Activated gamma-delta T cell treated with anti-CD3 and anti-CD28 coated beads, Interleukin-2, amount 50 U/mL, for 16 hours (primary cell): Measurements from ENCODE around the gene KIF1B.
"Not testable (repeated sequence)": the region's sequence is repeated elsewhere in the genome, so short reads cannot be mapped to it uniquely, and the experiment has no call there.

Source experiments
- DNase-seq: peaks from one replicate; pipeline ENCODE4 v3.0.0-alpha.2; 2020; ENCODE audit warnings: low read depth

The KIF1B gene

DNA sequence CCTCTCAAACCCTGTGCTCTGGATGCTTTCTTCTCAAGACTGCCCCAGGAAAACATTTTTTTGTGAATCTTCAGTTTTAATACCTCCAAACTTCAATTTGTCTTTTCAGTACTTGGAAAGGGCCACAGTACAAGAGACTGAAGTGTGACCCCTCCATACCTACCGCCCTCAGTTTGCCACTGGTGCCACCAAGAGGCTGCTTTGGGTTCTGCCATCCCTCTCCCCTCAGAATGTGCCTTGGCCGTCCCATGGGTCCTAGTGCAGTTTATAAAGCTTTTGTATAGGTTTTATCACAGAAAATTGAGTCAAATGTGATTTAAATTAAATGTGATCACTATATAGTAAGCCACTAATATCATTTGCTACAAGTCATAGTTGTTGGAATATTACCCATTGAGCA is 127.7 kb downstream of the KIF1B start:
- peak; percentile 19 for DNase-seq

DNA sequence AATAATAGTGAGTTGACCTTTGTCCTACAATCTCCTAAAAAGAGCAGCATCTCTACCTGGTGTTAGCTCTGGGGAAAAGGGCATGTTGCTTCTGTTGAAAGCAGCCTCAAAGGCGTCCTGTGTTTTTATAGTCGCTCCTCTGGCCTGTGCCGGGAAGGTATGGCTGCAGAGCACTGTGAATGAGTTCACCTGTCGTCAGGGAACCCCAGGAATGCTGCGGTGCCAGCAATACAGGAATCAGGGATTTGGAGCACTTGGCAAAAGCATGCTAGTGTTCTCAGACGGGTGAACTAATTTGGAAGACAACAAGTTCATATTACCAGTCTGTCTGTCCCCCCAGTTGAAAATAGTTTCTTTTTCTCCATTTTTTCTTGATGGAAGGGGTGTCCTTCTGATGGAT is 128.2 kb downstream of the KIF1B start:
- DNase-seq = no peak

DNA sequence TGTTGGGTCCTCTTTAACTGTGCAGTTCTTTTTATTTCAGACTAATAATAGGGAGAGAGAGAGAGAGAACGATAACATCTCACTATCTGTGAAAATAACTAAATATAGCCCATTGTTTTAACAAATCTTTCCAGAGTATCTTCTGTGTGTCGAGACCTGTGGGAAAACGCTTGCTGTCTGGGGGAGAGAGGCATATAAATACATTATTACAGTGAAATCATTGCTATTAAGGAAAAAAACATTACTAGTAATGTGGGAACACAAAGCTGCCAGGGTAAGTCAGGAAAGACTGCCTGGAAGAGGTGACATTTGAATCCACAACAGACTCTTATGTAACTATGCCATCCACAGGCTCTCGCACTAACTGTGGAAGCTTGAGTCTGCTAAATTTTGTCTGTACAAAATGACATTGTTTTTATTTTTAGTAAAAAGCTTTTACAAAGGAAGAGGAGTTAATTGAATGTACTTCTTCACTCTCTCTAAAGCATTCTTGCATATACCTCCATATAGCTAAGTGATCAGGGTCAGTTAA is 128.7 kb downstream of the KIF1B start:
- no peak for DNase-seq

DNA sequence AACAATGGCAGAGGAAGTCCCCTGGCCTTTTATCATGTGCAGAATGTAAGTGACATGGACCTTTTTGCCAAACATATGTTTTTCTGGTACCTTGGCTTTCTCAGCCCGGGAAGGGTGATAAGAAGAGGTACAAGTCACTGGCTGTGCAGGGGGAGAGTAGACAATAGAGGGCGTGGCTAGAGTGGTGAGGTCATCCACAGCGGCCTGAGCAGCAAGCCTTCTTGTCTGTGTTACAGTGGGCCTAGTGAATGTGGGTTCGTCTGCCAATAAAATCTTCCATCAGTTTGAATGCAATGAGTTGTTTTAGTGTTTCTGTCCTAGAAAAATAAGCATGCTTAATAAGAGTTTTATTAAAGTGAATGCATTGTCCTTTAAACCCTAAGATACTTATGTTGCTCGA is 129.4 kb downstream of the KIF1B start:
- DNase-seq = no peak

DNA sequence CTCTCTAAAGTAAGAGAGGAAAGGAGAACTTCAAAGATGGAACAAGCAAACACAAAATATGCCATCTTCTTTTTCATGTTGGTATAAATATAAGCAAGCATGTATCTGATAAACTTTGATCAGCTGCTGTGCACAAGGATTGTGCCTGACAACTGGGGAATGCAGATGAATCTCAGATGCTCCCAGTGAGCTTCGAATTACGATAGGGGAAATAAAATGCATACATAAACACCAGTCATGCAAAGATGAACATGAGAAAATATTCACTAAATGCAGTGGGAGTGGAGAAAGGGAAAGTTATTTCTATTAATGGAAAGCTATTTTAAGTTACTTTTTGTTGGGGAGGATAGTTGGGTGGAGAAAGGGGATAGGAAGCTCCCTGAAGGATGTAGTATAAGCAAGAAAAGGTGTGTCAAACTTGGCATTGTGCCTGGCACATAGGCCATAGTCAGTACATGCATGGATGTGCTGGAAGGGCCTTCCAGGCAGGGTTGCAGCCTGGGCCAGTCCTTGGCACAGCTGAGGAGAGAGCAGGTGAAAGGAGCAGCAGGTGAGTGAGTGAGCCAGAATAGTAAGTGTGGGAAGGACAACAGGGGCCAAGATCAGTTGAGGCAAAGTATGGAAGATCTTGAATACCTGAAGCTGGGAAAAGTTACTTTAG is 130.7 kb downstream of the KIF1B start:
- no peak for DNase-seq

DNA sequence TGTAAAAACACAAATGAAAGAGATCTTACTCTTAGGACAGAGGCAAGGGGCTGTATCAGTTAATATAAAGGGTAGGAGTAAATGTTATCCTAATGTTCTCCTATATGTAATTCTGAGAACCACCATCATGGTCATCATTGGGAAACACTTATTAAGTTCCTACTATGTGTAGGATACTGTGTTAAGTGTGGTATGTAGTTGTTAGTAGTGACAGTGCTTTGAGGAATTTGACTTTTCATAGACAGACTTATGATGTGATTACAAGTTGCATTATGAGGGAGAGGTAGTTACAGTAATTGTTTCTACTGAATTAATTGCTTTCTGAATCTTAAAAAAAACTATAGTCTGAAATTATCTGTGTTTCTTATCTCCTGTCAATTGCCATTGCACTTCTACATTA is 136.7 kb downstream of the KIF1B start:
- DNase-seq = no peak

DNA sequence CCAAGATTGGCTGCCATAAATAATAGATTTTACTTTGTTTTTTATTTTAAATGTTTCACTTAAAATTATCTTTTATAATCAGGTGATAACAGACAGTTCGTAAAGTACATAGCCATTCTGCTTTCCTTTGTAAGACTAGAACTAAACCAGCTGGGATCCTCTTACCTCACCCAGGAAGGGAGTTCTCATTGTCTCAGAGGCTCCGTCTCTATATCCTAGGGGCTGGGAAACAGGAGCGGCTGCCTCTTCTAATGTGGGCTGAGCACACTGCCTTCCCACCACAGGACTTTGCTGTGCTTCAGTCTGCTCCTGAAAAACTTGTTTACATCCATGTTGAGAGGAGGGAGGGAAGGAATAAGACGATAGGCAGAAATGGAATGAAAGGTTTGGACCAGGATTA is 142.9 kb downstream of the KIF1B start:
- no peak for DNase-seq

DNA sequence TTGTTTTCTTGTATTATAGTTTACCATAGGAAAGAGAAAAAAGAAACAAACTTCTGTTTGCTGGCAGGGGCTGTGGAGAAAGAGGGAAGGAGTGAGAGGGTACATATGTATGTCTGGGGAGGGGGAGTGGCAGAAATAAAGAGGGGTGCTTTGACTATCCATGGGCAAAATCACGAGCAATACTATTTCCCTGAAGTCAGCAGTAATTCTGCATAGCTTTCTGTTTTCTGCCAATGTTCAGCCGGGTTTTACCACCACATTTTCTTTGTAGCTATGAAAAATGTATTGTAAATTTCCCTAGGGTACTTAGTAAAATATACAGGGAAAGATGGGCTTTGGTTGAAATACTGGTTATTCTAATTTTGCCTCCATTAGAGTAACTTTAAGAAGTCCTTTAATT is 143.3 kb downstream of the KIF1B start:
- DNase-seq = no peak

DNA sequence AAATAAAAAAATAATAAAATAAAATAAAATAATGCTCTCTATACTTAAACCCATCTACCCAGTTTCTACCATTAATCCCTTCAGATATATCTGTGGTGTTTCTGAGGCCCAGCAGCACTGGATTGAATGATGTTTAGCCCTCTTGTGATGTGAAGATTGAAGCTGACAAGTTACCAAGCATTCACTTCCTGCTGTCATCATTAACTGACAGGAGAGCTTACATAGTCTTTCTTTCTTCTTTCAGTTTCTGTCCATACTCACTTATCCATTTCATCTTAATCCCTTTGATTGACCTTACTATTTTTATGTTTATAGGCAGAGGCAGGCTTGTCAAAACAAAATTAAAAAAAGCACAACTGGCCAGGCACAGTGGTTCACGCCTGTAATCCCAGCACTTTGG is 149.7 kb downstream of the KIF1B start:
- DNase-seq = no peak

DNA sequence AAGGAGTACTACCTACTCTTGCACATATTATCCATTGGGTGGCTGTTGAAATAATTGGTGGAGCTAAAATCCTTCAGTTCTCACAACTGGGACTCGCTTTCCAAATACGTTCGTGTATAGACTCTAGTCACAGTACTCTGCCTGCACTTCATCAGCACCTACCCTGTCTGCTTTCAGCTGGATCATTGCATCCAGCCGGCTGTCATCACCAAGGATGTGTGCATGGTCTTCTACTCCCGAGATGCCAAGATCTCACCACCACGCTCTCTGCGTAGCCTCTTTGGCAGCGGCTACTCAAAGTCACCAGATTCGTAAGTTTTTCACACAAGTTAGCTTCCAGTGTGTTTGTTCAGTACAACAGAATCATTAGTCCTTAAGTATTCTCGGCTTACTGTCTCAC is 151.1 kb downstream of the KIF1B start:
- no peak for DNase-seq

DNA sequence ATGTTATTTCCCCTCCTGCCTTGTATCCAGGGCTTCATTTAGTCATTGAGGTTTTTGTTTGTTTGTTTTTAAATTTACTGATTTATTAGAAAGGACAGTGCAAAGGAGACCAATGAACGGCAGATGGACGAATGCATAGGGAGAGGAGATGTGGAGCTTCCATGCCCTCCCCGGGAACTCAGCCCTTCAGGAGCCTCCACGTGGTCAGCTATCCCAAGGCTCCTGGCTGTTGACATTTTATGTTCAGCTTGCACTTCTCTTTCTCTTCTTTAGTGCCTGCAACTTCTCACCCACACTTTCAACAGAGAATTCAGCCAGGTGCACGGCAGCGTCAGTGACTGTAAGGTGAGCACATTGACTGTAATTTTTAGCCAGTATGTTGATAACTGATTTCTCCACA is 157.8 kb downstream of the KIF1B start:
- DNase-seq = no peak

DNA sequence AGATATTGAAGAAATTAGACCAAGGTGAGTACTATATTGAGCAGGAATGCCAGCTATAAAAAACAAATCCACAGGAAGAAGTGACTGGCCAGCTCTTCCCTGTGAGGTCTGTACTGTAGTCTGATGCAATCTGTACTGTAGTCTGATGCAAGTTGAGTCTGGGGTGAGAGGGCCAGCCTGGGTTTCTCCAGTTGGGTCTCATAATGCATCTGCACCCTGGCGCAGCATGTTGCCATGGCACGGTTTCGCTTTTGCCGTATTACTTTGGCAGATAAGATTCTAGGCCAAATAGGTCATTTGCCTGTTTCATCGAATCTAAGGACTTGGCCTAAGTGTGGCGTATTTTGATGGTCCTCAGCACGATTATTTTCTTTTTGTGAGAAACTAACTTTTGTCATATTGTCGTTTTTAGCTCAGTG is 164.1 kb downstream of the KIF1B start:
- no peak for DNase-seq

DNA sequence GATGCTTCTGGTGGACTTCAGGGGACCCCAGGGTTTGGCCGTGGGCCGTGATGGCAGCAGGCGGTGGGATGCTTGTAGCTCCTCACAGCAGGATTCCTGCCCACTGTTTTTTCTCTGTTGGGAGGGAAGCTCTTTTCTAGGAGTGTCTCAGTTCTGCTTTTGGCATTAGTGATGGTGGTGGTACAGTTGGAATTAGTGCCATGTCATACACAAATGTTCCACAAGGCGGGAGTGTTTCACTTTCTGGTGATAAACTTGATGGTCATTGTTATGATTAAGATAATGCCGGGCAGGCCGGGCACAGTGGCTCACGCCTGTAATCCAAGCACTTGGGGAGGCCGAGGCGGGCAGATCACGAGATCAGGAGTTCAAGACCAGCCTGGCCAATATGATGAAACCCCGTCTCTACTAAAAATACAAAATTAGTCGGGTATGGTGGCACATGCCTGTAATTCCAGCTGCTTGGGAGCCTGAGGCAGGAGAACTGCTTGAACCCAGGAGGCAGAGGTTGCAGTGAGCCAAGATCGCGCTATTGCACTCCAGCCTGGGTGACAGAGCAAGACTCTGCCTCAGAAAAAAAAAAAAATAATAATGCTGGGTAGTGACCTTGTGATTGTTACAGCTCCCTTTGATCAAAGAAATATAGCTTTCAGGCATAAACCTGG is 167.1 kb downstream of the KIF1B start:
- not testable (repeated sequence) for DNase-seq

DNA sequence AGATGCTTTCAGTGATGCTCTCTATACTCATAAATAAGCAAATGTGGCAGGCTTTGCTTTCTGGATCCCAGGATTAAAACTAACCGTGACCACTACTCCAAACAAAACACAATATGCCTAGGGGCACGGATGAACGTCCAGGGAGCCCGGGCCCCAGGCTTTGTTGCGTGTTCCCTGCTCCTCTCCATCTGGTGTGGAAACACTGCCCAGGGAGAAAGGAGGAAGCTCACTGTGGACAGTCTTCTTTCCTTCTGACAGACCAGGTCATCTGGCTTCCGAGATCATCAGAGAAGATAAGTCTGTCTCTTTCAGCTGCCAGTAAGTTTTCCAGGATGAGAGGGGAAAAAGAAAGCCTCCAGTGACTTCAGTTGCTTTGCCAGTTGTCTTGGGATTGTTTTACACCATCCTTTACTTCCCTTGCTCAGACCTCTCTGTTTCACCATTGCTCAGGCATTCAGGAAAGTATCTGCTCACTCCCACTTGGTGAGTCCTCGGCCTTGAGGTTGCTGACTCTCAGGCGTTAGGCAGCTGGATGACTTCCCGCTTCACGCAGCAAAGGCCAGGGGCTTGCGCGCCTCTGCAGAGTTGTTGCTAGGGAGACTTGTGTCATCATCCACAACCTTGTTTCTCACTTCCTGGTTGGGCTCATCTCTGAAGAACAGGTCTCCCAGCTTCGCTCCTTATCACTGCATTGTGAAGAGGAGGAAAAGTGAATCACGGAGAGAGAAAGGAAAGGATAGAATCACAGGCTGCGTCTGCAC is 167.9 kb downstream of the KIF1B start:
- no peak for DNase-seq

DNA sequence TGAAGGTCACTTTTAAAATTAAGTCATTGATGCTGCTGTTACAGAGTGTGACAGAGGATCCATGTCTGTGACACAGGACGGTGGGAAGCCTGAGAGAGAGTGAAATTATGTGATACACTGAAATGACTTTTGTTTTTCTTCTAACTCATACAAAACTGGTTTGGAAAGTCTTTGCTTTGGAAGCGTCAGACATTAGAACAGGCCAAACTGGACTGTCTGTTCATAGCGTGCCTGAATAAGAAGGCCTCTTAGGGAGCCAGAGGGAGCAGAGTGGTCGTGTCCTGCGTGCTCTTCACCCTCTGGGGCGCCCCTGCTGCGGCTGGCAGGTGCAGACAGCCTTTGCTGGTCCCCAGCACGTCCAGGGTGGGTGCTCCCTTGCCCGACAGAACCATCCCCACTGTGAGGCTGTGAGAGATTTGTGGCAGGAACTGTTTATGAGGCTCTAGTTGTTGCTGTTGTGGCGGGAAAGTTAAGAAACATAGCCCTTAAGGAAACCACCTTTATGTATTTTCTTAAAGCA is 168.8 kb downstream of the KIF1B start:
- no peak for DNase-seq

DNA sequence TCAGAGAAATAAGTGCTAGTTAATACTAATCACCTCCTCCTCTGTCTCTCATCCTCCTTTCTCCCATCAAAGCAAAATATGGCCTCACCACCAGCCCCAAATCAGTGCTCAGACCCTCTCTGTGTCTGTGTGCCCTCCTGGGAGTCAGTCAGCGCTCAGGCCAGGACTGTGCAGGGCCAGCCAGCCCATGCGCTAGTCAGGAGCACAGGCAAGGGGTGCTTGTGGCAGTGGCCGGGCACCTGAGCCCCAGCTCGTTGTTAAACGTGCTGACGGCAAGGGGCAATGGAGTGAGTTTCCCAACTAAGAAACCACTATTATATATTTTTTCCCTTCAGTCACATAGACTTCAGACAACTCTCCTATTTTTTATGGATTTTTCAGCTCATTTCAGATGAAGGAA is 169.3 kb downstream of the KIF1B start:
- no peak for DNase-seq

DNA sequence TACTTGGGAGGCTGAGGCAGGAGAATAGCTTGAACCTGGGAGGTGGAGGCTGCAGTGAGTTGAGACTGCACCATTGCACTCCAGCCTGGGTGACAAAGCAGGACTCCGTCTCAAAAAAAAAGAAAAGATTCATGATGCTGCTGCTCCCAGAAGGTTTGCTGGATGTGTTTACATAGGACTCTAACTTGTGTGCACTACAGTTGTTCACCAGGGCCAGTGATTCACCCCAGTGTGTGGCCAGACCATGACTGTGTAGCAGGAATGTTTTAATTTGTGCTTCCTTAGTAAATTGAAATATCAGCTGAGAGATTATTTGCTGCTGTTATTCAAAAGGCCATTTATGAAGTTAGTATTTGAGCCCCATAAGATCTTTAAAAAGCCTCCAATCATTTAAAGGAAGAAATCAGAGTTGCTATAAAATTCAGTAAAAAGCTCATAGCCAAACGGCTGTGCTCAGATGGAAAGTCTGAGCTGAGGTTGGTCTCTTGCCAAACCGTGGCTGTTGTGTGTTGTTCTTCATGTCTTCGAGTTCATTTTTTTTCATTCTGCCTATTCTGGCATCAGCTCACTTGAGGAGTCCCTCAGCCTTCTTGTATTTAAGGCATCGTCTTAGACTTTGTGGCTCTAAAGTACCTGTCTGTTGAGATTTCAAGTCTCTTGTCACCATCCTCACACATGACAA is 170.4 kb downstream of the KIF1B start:
- no peak for DNase-seq

DNA sequence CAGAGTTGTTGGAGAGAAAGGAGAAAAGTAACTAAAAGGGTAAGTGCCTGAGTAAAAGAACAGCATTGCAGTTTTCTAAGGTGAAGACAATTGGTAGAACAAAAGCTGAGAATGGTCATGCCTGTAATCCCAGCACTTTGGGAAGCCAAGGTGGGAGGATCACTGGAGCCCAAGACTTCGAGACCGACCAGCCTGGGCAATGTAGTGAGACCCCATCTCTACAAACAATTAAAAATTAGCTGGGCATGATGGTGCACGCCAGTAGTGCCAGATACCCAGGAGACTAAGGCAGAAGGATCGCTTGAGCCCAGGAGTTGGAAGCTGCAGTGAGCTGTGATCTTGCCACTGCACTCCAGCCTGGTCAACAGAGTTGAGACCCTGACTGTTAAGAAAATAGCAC is 173.3 kb downstream of the KIF1B start:
- no peak for DNase-seq

DNA sequence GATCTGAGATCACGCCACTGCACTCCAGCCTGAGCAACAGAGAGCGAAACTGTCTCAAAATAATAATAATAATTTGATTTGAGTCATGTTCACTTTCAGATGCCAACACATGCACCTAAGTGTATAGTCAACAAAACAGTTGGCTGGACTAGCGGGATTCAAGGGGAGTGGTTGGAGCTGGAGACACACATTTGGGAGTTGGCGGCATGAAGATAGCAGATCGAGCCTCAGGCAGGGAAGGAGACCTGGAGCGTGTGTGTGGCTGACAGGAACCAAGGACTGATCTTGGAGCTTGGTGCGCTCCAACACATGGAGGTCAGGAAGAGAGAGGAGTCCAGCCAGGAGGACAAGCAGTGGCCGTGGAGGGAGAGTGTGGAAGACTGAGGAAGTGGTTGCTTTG is 173.8 kb downstream of the KIF1B start:
- no peak for DNase-seq

DNA sequence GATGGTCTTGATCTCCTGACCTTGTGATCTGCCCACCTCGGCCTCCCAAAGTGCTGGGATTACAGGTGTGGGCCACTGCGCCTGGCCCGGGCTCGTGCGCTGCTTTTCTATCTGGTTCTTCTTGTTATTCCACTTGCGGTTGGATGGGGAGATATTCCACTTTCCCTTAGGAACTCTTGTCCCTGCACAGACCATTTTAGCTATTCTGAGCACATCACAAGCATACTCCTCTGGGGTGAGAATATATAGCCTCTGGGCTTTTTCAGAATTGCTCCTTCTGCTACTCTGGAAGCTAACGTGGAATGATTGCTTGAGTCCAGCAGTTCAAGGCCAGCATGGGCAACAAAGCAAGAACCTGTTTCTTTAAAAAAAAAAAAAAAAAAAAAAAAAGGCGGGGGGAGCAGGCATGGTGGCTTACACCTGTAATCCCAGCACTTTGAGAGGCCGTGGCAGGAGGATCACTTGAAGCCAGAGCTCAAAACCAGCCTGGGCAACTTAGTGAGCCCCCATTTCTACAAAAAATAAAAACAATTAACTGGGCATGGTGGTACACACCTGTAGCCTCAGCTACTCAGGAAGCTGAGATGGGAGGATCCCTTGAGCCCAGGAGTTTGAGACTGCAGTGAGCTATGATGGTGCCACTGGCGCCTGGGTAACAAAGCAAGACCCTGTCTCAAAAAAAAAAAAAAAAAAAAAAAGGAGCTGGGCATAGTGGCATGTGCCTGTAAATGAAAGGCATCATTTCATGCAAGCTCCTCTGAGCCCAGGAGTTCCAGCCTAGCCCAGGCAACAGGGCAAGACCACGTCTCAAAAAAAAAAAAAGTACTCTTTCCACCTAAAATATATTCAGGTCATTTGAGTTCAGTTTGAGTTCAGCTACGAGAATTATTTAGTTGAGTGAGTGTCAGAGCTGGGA is 176.6 kb downstream of the KIF1B start:
- DNase-seq = no peak

DNA sequence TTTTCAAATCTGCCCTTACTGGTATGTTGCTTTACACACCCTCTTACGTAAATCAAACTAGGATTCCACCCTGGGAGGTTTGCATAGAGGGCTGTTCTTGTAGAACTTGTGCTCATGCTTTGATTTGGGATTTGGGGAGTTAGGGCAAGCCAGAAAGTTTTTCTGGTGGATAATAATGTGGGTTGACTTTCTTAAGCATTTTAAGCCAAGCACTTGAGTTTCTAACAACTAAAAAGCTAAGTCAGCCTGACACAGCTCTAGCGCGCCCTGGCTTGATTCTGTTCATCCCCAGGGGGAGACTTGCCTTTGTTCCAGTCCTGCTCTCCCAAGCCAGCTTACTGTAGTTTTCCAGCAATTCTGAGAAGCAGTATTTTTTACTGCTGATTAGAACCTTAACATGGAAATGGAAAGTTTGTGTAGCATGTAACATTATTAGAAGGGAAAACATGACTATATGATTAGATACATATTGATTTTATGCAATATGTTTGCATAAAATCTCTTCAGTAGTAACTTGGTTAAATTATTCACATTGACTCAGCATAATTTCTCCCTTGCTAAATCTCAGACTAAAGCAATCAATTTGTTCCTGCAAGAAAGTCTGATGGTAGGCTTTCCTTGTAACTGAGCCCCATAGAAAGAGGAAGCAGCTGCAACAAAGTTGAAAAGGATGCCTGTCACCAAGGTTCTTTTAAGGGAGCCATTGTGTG is 177.5 kb downstream of the KIF1B start:
- no peak for DNase-seq
